HG03575 (cell line): ENCODE results near the gene SRXN1.
"Not testable (repeated sequence)": the region's sequence is repeated elsewhere in the genome, so short reads cannot be mapped to it uniquely, and the experiment has no call there.

Source experiments
- ATAC-seq: cut with Tn5 transposase; IDR thresholded peaks from one replicate; pipeline ENCODE4 v1.9.1; 2021; ENCODE audit not compliant: unreplicated experiment, insufficient number of reproducible peaks, low FRiP score; ENCODE audit errors: extremely low read depth

Gene SRXN1

DNA sequence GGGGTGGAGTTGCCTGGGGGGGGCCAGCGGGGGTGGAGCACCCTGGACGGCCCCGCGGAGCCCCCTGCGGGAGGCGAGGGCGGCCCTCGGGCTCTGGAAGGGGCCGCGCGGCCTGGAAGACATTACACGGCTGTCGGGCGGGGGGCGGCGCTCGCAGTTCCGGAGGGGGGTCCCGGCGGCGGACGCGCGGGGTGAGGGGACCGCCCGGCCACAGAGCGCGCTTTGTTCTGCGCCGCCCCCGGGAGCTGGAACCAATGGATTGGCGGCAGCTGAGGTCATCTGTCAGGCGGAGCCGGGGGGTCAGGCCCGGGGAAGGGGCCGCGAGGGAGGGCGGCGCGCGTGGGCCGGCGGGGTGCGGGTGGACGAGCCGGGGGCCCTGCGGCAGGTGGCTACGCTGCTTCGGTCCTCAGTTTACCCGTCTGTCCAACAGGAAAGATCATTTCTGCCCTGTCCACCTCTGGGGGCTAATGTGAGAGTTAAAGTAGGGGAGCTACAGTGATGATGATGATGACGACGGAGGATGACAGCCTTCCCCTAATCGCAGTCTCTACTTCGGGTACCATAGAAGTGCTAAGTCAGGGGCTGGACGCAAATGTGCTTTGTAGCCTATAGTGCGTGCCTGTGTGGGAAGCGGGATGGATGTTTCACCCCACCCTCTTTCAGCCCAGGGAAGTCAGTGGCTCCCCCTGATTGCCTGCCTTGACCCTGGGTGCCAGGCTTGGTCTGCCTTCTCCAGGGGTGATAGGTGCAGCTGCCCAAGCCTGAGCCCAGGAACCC, 10.4 kb downstream of the SRXN1 start:
- no peak for ATAC-seq

DNA sequence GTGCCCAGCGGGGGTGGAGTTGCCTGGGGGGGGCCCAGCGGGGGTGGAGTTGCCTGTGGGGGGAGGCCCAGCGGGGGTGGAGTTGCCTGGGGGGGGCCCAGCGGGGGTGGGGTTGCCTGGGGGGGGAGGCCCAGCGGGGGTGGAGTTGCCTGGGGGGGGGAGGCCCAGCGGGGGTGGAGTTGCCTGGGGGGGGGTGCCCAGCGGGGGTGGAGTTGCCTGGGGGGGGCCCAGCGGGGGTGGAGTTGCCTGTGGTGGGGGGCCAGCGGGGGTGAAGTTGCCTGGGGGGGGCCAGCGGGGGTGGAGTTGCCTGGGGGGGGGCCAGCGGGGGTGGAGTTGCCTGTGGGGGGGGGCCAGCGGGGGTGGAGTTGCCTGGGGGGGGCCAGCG, 11.0 kb downstream of the SRXN1 start:
- not testable (repeated sequence) for ATAC-seq

DNA sequence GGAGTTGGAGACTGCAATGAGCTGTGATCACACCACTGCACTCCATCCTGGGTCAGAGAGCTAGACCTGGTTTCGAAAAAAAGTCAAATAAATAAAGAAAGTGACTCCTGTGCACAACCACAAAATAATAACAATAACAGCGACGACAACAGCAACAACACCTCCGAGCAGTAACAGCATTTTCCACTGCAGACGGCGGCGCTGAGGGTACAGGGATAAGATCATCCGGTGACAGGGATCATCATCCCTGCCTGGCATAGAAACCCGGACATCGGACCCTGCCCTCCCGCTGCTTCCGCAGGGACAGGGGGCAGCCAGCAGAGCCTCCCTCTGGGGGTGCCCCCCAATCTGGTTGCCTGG, 11.5 kb downstream of the SRXN1 start:
- ATAC-seq, result no peak

GRCh38 chr20:640674-641515, 12.1 kb downstream of the SRXN1 start:
- ATAC-seq, result no peak

DNA sequence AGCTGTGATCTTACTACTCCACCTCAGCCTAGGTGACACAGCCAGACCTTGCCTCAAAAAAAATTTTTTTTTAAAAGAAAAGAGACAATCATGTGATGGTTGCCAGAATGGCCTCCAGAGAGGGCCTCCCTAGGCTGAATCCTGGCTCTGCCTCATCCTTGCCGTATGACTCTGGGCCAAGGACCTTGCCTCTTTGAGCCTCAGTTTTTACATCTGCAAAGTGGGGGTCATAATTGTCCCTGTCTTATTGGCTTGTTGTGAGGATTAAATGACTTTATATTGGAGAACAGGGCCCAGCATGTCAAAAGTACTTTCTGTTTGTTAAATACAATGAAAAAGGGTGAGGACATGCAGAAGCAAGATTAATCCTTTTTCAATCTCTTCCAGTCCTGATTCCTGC, 14.4 kb downstream of the SRXN1 start:
- no peak for ATAC-seq

DNA sequence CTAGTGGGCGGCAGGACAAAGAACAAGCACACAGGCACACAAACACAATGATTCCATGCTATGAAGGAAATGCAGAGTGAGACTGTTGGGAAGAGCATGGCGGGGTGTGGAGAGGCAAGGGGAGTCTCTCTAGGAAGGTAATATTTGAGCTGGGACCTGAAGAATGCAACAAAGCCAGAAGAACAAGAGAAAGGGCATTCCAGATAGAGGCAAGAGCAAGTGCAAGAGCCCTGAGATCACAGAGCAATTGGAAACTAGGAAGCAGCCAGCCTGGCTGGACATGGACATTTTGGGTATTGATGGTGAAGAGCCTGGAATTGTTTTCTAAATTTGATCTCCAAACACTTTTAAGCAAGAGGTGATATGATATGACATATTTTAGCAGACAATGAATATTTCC, 15.4 kb downstream of the SRXN1 start:
- ATAC-seq, result no peak

DNA sequence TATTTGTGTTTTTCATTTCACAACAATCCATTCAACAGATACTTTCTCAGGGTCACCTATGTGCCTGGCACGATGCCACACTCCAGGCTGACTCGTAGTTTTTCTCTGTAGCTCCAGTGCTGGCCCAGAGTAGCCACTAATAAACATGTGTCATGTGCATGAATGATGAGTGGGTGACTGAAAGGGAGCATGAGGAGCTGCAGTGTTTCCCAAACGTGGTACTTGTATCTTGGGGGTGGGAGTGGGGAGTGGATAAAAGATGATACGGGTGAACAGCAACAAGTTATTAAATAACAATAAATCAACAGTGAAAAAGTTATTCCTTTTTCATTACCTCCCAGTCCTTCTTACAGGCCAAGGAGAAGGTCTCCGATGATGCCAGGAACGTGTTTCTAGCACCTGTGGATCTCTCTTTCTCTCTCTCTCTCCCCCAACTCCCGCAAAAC, 17.1 kb downstream of the SRXN1 start:
- ATAC-seq, result no peak

DNA sequence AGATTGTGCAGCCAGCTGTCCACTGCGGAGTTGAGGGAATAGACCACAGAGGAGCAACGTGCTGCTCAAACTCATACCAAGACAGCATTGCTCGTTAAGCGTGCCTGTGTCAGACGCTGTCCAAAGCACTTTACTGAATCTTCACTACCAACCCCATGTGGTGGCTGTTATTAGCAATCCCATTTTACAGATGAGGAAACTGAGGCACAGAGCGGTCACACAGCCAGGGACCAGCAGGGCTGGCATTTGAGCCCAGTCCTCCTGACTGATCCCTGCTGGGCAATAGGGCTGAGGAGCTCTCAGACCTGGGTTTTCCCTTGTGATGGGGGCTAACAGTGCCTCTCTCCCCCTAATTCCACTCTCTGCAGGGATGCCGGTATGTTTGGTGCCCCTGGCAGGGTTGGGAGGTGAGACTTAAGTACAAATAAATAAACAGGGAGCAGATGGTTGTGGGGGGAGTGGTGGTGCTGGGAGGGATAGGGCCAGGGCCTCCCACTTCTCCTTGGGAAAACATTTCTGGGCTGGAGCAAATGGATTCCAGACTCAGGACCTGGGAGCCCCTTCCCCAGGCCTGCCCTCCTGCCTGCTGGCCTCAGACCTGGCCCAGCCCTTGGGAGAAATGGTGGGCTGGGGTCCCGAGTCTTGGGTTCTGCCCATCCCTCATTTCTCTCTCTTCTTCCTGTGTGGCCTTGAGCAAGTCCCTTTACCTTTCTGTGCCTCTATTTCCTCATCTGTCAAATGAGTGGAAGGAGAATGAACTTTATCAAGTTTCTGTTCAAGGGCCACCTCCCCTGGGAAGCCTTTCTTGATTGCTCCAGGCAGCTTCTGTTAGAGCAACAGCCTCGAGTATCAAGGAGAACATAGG, 17.7 kb downstream of the SRXN1 start:
- no peak for ATAC-seq

- no peak for ATAC-seq
Measured at GRCh38 chr20:634148-634925, 18.7 kb downstream of the SRXN1 start.

GRCh38 chr20:631101-631500, 21.9 kb downstream of the SRXN1 start:
- ATAC-seq, result no peak

- ATAC-seq, result no peak
Measured at GRCh38 chr20:626579-626978, 26.4 kb downstream of the SRXN1 start.

GRCh38 chr20:625360-625932, 27.6 kb downstream of the SRXN1 start:
- no peak for ATAC-seq

DNA sequence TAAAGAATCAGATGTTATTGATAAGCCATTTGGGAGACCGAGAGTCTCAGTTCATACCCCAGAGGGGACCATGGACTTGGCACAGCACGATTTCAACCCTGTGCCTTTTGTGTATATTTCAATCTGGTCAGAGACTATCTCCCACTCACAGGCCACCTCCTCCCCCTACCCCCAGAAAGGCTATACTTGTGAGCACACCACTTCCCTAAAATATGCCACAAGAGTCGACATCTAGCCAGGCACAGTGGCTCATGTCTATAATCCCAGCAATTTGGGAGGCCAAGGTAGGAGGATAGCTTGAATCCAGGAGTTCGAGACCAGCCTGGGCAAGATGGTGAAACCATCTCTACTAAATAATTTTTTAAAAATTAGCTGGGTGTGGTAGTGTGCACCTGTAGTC, 29.3 kb downstream of the SRXN1 start:
- no peak for ATAC-seq

- ATAC-seq, result no peak
Measured at GRCh38 chr20:623021-623420, 30.0 kb downstream of the SRXN1 start.

- no peak for ATAC-seq
Measured at GRCh38 chr20:622161-622560, 30.8 kb downstream of the SRXN1 start.

GRCh38 chr20:621125-621756, 31.8 kb downstream of the SRXN1 start:
- ATAC-seq, result no peak

- no peak for ATAC-seq
Measured at GRCh38 chr20:620246-620645, 32.8 kb downstream of the SRXN1 start.

DNA sequence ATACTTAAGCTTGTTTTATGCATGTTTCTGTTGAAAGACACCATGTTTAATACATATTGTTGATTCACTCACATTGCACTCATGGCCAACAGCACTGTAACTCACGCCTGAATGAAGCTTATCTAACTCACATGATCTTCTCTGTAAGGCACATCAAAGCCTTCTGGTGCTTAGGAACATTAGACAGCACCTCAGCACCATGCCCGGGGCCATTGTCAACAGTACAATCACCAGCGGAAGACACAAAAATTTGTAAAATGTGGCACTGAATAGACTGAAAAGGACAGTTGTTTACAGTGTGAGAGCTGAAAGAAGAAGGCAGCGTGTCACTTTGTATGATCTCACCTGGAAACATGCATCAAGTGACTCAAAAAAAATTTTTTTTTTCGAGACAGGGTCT, 34.0 kb downstream of the SRXN1 start:
- no peak for ATAC-seq
